Skin epidermis (tissue), 12 donors: ENCODE measurements around the gene RC3H2.
"Not testable (repeated sequence)": the region's sequence is repeated elsewhere in the genome, so short reads cannot be mapped to it uniquely, and the experiment has no call there.

Source experiments
- H3K27ac ChIP-seq, 21 experiments: fragments of 200-600 bp; sonication (generic) in 11 of 21; one replicate each; pipeline ENCODE4 v1.5.0; 2020; ENCODE audit warnings: mild to moderate bottlenecking in 3 of 21, inconsistent platforms in 2 of 21, moderate library complexity in 2 of 21
- H3K4me3 ChIP-seq, 7 experiments: fragments of 200-600 bp; sonication (generic) in 2 of 7; one replicate each; pipeline ENCODE4 v1.5.0; 2020; ENCODE audit warnings: inconsistent platforms in 2 of 7, mild to moderate bottlenecking in 2 of 7, moderate library complexity in 1 of 7

Gene RC3H2

GRCh38 chr9:122815544-122815943 is 89.6 kb downstream of the RC3H2 start:
- Histone ChIP-seq H3K4me3 (no peak overlapping the region), H3K27ac (peak overlapping the region in 7 of 21 experiments; percentile 13 to 82 (median 63))

- no peak overlapping the region for H3K27ac ChIP-seq
- no peak overlapping the region for H3K4me3 ChIP-seq
These were observed 90.6 kb downstream of the RC3H2 start for GRCh38 chr9:122814545-122814944.

- Histone ChIP-seq H3K4me3 (no peak overlapping the region), H3K27ac (no peak overlapping the region)
These were observed 92.4 kb downstream of the RC3H2 start for GRCh38 chr9:122812736-122813135.

GRCh38 chr9:122810306-122810946 is 94.7 kb downstream of the RC3H2 start:
- H3K4me3 ChIP-seq = no peak overlapping the region
- no peak overlapping the region for H3K27ac ChIP-seq

- not testable (repeated sequence) for H3K27ac ChIP-seq
These were observed 95.9 kb downstream of the RC3H2 start for GRCh38 chr9:122809261-122809660.

GRCh38 chr9:122808141-122808540 is 97.0 kb downstream of the RC3H2 start:
- H3K27ac ChIP-seq = peak overlapping the region in 1 of 21 experiments; percentile 23
- H3K4me3 ChIP-seq = no peak overlapping the region

More at GRCh38 chr9:122809261-122809660, 95.9 kb downstream of the RC3H2 start:
- not testable (repeated sequence) for H3K4me3 ChIP-seq

- Histone ChIP-seq H3K27ac (no peak overlapping the region), H3K4me3 (no peak overlapping the region)
These were observed 97.8 kb downstream of the RC3H2 start for GRCh38 chr9:122807271-122807900.

GRCh38 chr9:122806661-122807060 is 98.5 kb downstream of the RC3H2 start:
- no peak overlapping the region for H3K27ac ChIP-seq
- H3K4me3 ChIP-seq = no peak overlapping the region

GRCh38 chr9:122800066-122801060 is 104.8 kb downstream of the RC3H2 start, which contains the start of gene OR1K1:
TSS of gene OR1K1 (plus strand) at chr9:122800123. CDS start at chr9:122800123, 0 bp downstream.
- H3K27ac ChIP-seq = no peak within 1 kb of the TSS
- H3K4me3 ChIP-seq = no peak within 1 kb of the TSS

- H3K4me3 ChIP-seq = no peak overlapping the region
- H3K27ac ChIP-seq = no peak overlapping the region
These were observed 107.7 kb downstream of the RC3H2 start for GRCh38 chr9:122797316-122798063.
